GM18873 (cell line): ENCODE data around the gene TMEM181.
"Not testable (repeated sequence)": the region's sequence is repeated elsewhere in the genome, so short reads cannot be mapped to it uniquely, and the experiment has no call there.

Experiments
- ATAC-seq: cut with Tn5 transposase; IDR thresholded peaks from one replicate; pipeline ENCODE4 v1.9.1; 2021; ENCODE audit warnings: mild to moderate bottlenecking, moderate library complexity, moderate number of reproducible peaks; ENCODE audit not compliant: unreplicated experiment, low FRiP score

TMEM181 gene

GRCh38 chr6:158618289-158618688, 58.4 kb downstream of the TMEM181 start:
- ATAC-seq = not testable (repeated sequence)

- ATAC-seq = no peak
Observed at GRCh38 chr6:158619922-158620801, 60.3 kb downstream of the TMEM181 start.

- no peak for ATAC-seq
Observed at GRCh38 chr6:158620963-158621693, 61.2 kb downstream of the TMEM181 start.

- ATAC-seq = no peak
Observed at GRCh38 chr6:158621694-158622544, 62.0 kb downstream of the TMEM181 start.

GRCh38 chr6:158622545-158623190, 62.8 kb downstream of the TMEM181 start:
- ATAC-seq = no peak

- no peak for ATAC-seq
Observed at GRCh38 chr6:158624684-158625682, 65.1 kb downstream of the TMEM181 start.

- no peak for ATAC-seq
Observed at GRCh38 chr6:158625881-158626305, 66.0 kb downstream of the TMEM181 start.

- ATAC-seq = no peak
Observed at GRCh38 chr6:158626360-158627167, 66.7 kb downstream of the TMEM181 start.

GRCh38 chr6:158627168-158627939, 67.5 kb downstream of the TMEM181 start:
- ATAC-seq = no peak

GRCh38 chr6:158627940-158628211, 68.0 kb downstream of the TMEM181 start:
- no peak for ATAC-seq

GRCh38 chr6:158628542-158628941, 68.7 kb downstream of the TMEM181 start:
- no peak for ATAC-seq

- no peak for ATAC-seq
Observed at GRCh38 chr6:158629367-158630221, 69.7 kb downstream of the TMEM181 start.

GRCh38 chr6:158630938-158631616, 71.2 kb downstream of the TMEM181 start:
- ATAC-seq = no peak

GRCh38 chr6:158631678-158632537, 72.0 kb downstream of the TMEM181 start:
- no peak for ATAC-seq

GRCh38 chr6:158632538-158633119, 72.7 kb downstream of the TMEM181 start:
- not testable (repeated sequence) for ATAC-seq
